ENCODE measurements around the gene ST6GALNAC3. TPM values are rescaled to one million over a fixed set of nuclear protein-coding genes. Genes with fewer than 3 reads are reported as not detected.
A peak's percentile ranks its signal among the peaks of the same experiment; 100 is the strongest.

Gene ST6GALNAC3
- total RNA-seq, 1 donor from 2014 or later = 7.2 TPM

- peak; percentile 79 for DNase-seq (ENCODE audit: low spot score)
These were observed 172.8 kb downstream of the ST6GALNAC3 start for GRCh38 chr1:76247261-76247852.

- no peak for DNase-seq (ENCODE audit: low spot score)
These were observed 175.7 kb downstream of the ST6GALNAC3 start for GRCh38 chr1:76250271-76250670.

- DNase-seq (ENCODE audit: low spot score) = no peak
These were observed 177.9 kb downstream of the ST6GALNAC3 start for GRCh38 chr1:76252431-76252830.

GRCh38 chr1:76254104-76255030 is 179.8 kb downstream of the ST6GALNAC3 start:
- no peak for DNase-seq (ENCODE audit: low spot score)

GRCh38 chr1:76256289-76257223 is 182.0 kb downstream of the ST6GALNAC3 start:
- no peak for DNase-seq (ENCODE audit: low spot score)

GRCh38 chr1:76257823-76258222 is 183.3 kb downstream of the ST6GALNAC3 start:
- no peak for DNase-seq (ENCODE audit: low spot score)

- no peak for DNase-seq (ENCODE audit: low spot score)
These were observed 184.7 kb downstream of the ST6GALNAC3 start for GRCh38 chr1:76259270-76259669.

- DNase-seq (ENCODE audit: low spot score) = no peak
These were observed 185.7 kb downstream of the ST6GALNAC3 start for GRCh38 chr1:76260279-76260678.

- no peak for DNase-seq (ENCODE audit: low spot score)
These were observed 188.1 kb downstream of the ST6GALNAC3 start for GRCh38 chr1:76262601-76263000.

- DNase-seq (ENCODE audit: low spot score) = no peak
These were observed 190.1 kb downstream of the ST6GALNAC3 start for GRCh38 chr1:76264642-76265041.

GRCh38 chr1:76266762-76267161 is 192.2 kb downstream of the ST6GALNAC3 start:
- DNase-seq (ENCODE audit: low spot score) = no peak

- DNase-seq (ENCODE audit: low spot score) = peak; percentile 24
These were observed 193.1 kb downstream of the ST6GALNAC3 start for GRCh38 chr1:76267631-76268030.

GRCh38 chr1:76268341-76268740 is 193.8 kb downstream of the ST6GALNAC3 start:
- DNase-seq (ENCODE audit: low spot score) = no peak

- DNase-seq (ENCODE audit: low spot score) = peak; percentile 70
These were observed 194.6 kb downstream of the ST6GALNAC3 start for GRCh38 chr1:76269155-76269554.

GRCh38 chr1:76274302-76274701 is 199.8 kb downstream of the ST6GALNAC3 start:
- no peak for DNase-seq (ENCODE audit: low spot score)

GRCh38 chr1:76274718-76275117 is 200.2 kb downstream of the ST6GALNAC3 start:
- no peak for DNase-seq (ENCODE audit: low spot score)

GRCh38 chr1:76278711-76279100 is 204.2 kb downstream of the ST6GALNAC3 start:
- DNase-seq (ENCODE audit: low spot score) = no peak

GRCh38 chr1:76279101-76279748 is 204.7 kb downstream of the ST6GALNAC3 start:
- DNase-seq (ENCODE audit: low spot score) = peak; percentile 56

GRCh38 chr1:76281306-76281705 is 206.8 kb downstream of the ST6GALNAC3 start:
- no peak for DNase-seq (ENCODE audit: low spot score)

GRCh38 chr1:76284842-76285241 is 210.3 kb downstream of the ST6GALNAC3 start:
- DNase-seq (ENCODE audit: low spot score) = no peak

GRCh38 chr1:76285578-76286135 is 211.1 kb downstream of the ST6GALNAC3 start:
- no peak for DNase-seq (ENCODE audit: low spot score)
